ENCODE results near the gene MYORG. TPM values are rescaled to one million over a fixed set of nuclear protein-coding genes. Genes with fewer than 3 reads are reported as not detected.

The MYORG gene
- total and polyA plus RNA-seq, 9 of the 15 experiments (the other 6 are each of a cell fraction or from before 2014, with no cell fraction given): 0.06 to 0.82 (median 0.18) TPM

GRCh38 chr9:34378376-34379060 is 1.8 kb upstream of the MYORG start:
- TF ChIP-seq TAF1 (IDR thresholded peaks at IDR 0.05; ENCODE audit: control insufficient read depth, extremely low read depth, insufficient read depth, low read length, severe bottlenecking): no peak
- no peak for TF ChIP-seq SFPQ (IDR thresholded peaks at IDR 0.05; ENCODE audit: low read depth, low read length)
- TF ChIP-seq POLR3G (IDR thresholded peaks at IDR 0.05; ENCODE audit: extremely low read depth, insufficient read length, insufficient replicate concordance): no peak
- TF ChIP-seq SIN3B (IDR thresholded peaks at IDR 0.05; ENCODE audit: low read depth): no peak
- no peak for TF ChIP-seq DPF2 (IDR thresholded peaks at IDR 0.05)
- no peak for TF ChIP-seq GTF3C2 (IDR thresholded peaks at IDR 0.05; ENCODE audit: borderline replicate concordance, extremely low read depth, insufficient read length)
- TF ChIP-seq E2F5 (CRISPR knock-in tag; IDR thresholded peaks at IDR 0.05): no peak
- no peak for FAIRE-seq
- 57% methylated on average over 3 of the region's 3 CpGs for WGBS (ENCODE audit: insufficient coverage, low coverage, missing lambda C conversion rate)
- intact Hi-C loops (cut with micrococcal nuclease): loop anchor here (1.0 to 2.0 kb wide), 2 partner anchors 46 to 122 kb away; no protein-coding TSS in a partner anchor
- no peaks in the 10 kb centered on the region for H3K27me3 ChIP-seq (ENCODE audit: control insufficient read depth in 2 of 2, insufficient read depth in 2 of 2, low read length in 2 of 2)
- POLR2A ChIA-PET: interaction anchor here (0.6 kb wide), 1 partner anchor 196 kb away, joined by 3 read pairs; no protein-coding TSS in a partner anchor
- no TSS peak for BruUV-seq (replicated peaks)
- H3K9me3 ChIP-seq (replicated peaks; ENCODE audit: control insufficient read depth, insufficient read depth, low read depth, low read length): no peaks in the 10 kb centered on the region
- DNase-seq (ENCODE audit: extremely low read depth in 1 of 4, low spot score in 3 of 4): no peak
- no peak overlapping the region for H3K27ac ChIP-seq (ENCODE audit: extremely low read depth, low read depth, low read length)
- no peak overlapping the region for H3K4me3 ChIP-seq
- H3K4me2 ChIP-seq (ENCODE audit: insufficient read depth, low read length): no peak overlapping the region
- in situ Hi-C loops (cut with MboI): no loop called here
- H3K36me3 ChIP-seq (ENCODE audit: control insufficient read depth, insufficient read depth, low read length): no peaks in the 10 kb centered on the region
- H4K20me1 ChIP-seq (replicated peaks; ENCODE audit: control insufficient read depth, insufficient read depth, low read length): no peaks in the 10 kb centered on the region
- CTCF ChIA-PET (ENCODE audit: low intra/inter-chr PET ratio): interaction anchor here (1.2 kb wide), 1 partner anchor 48 kb away, joined by 3 read pairs; no protein-coding TSS in a partner anchor
- no peak overlapping the region for H3K9ac ChIP-seq (ENCODE audit: insufficient read depth in 1 of 2, low read depth in 2 of 2, low read length in 2 of 2)
- ATAC-seq: no peak
- peaks cover 9 to 39% of the 10 kb centered on the region in 2 experiments; a peak in 4 of 5 replicates for H3K4me1 ChIP-seq (replicated peaks in 1 of 2; ENCODE audit: control insufficient read depth in 2 of 2, insufficient read depth in 2 of 2, low read length in 2 of 2)
- H2AFZ ChIP-seq (ENCODE audit: low read depth, low read length): no peak overlapping the region
- no peaks in the 10 kb centered on the region for H3K79me2 ChIP-seq (ENCODE audit: control insufficient read depth, insufficient read depth, low read length)
- H3K9me1 ChIP-seq (ENCODE audit: control insufficient read depth, insufficient read depth, low read length): no peaks in the 10 kb centered on the region

Data from K562 (cell line).